ENCODE results near the gene TMC1. TPM values are rescaled to one million over a fixed set of nuclear protein-coding genes. Genes with fewer than 3 reads are reported as not detected.

The TMC1 gene
- total RNA-seq, 1 donor from 2014 or later: not detected

DNA sequence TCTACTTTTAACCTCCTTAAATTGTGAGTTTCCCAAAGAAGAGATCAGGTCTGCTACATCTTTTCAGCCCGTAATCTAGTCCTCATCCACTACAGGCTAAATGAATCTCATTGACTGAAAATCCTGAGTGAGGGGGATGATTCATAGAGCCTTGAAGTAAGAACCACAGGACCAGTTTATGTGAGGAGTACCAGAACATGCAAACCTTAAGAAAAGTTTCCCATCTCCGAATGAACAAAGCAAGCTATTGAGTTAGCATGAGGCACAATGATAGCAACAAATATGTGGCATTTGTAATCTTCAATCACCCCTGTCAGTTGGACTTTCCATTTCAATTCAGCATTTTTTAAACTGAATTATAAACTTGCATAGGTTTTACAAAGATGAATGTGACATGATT is 234.4 kb downstream of the TMC1 start:
- no peaks in the 10 kb centered on the region for H3K4me1 ChIP-seq
- intact Hi-C loops (cut with DNase I): no loop called here
- DNase-seq (no peak), ATAC-seq (no peak)
- no peak overlapping the region for H3K4me3 ChIP-seq
- no peaks in the 10 kb centered on the region for H3K36me3 ChIP-seq
- H3K9me3 ChIP-seq: no peaks in the 10 kb centered on the region
- TF ChIP-seq, protein P1, sequence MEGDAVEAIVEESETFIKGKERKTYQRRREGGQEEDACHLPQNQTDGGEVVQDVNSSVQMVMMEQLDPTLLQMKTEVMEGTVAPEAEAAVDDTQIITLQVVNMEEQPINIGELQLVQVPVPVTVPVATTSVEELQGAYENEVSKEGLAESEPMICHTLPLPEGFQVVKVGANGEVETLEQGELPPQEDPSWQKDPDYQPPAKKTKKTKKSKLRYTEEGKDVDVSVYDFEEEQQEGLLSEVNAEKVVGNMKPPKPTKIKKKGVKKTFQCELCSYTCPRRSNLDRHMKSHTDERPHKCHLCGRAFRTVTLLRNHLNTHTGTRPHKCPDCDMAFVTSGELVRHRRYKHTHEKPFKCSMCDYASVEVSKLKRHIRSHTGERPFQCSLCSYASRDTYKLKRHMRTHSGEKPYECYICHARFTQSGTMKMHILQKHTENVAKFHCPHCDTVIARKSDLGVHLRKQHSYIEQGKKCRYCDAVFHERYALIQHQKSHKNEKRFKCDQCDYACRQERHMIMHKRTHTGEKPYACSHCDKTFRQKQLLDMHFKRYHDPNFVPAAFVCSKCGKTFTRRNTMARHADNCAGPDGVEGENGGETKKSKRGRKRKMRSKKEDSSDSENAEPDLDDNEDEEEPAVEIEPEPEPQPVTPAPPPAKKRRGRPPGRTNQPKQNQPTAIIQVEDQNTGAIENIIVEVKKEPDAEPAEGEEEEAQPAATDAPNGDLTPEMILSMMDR (IDR thresholded peaks at IDR 0.05): no peak
- H3K27me3 ChIP-seq: no peaks in the 10 kb centered on the region
- H3K27ac ChIP-seq: no peak overlapping the region

DNA sequence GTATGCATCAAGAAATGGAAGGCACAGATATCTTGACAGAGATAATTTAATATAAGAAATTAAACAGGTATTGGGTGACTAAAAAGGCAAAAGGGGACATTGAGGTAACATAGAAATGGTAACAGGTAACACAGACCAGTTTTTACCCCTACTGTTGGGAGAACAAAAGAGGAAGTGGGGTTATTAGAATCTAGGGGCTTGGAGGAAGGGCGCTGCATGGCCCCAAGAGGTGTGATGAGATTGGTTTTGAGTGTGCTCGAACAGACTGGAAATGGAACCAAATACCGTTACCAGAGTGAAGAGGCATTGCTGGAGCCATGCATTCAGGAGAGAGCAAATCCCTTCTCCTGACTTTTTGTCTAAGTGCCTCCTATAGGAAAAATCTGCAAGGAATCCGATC is 237.5 kb downstream of the TMC1 start:
- Histone ChIP-seq H3K27ac (no peak overlapping the region), H3K36me3 (no peaks in the 10 kb centered on the region), H3K27me3 (no peaks in the 10 kb centered on the region), H3K4me3 (no peak overlapping the region), H3K9me3 (no peaks in the 10 kb centered on the region), H3K4me1 (no peaks in the 10 kb centered on the region)
- DNase-seq (no peak), ATAC-seq (no peak)
- intact Hi-C loops (cut with DNase I): no loop called here
- TF ChIP-seq, protein P1 (IDR thresholded peaks at IDR 0.05): no peak

DNA sequence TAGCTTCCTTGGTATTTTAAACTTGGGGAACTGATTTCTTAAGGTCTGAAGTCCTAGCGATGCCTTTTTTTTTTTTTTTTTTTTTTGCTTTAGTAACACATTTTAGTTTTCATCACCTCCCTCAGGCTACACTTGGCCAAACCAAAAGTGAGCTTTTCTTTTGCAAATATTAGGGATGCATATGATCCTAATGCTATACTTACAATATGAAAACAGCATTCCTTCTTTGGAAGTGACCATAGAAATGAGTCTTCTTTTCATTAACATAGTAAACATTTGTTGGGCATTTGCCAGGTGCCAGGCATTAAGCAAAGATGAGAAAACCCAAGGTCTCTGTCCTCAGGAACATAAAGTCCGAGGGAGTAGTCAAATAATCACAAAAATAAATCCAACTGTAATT is 241.6 kb downstream of the TMC1 start:
- H3K4me1 ChIP-seq: no peaks in the 10 kb centered on the region
- TF ChIP-seq, protein P1 (IDR thresholded peaks at IDR 0.05): no peak
- H3K4me3 ChIP-seq: no peak overlapping the region
- H3K27ac ChIP-seq: no peak overlapping the region
- intact Hi-C loops (cut with DNase I): no loop called here
- ATAC-seq (no peak), DNase-seq (no peak)
- no peaks in the 10 kb centered on the region for H3K9me3 ChIP-seq
- no peaks in the 10 kb centered on the region for H3K27me3 ChIP-seq
- no peaks in the 10 kb centered on the region for H3K36me3 ChIP-seq

DNA sequence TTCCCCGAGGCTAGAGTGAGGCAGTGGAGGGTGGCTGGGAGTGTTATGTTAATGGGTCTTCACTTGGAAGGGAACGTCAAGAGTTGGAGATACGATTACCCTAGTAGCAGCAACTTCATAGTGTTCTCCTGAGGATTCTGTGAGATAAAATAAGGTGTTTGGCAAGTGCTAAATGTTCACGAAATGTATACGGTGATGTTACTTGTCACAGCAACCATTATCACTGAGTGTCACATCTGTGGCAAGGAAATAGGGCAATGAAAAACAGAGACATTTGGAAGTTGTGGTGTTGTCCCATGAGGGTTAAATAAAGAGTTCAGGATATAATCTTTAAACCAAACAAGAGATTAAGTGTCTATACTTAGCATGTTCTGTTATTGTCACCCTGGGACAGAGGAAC is 248.1 kb downstream of the TMC1 start:
- intact Hi-C loops (cut with DNase I): no loop called here
- TF ChIP-seq, protein P1 (IDR thresholded peaks at IDR 0.05): no peak
- Histone ChIP-seq H3K4me3 (no peak overlapping the region), H3K4me1 (no peaks in the 10 kb centered on the region), H3K27ac (no peak overlapping the region), H3K9me3 (no peaks in the 10 kb centered on the region), H3K27me3 (no peaks in the 10 kb centered on the region), H3K36me3 (no peaks in the 10 kb centered on the region)
- DNase-seq (no peak), ATAC-seq (no peak)

DNA sequence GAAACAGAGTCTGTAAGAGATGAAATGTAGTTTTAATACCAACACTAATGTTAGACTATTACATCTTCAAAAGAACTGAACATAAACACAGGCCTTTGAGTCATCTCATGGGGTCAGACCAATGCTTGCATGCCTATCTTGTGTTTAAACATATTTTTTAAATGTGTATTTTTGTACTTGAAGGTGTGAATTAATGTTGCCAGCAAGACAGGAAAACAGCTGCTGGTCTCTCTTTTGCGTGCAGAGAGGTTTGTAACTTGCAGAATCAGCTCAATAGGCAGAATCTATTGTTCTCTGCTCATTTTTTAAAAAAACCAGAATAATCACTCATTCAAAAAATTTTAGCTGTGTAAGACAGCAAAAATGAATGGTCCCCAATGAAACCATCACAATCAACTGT is 251.3 kb downstream of the TMC1 start:
- H3K27me3 ChIP-seq: no peaks in the 10 kb centered on the region
- H3K4me1 ChIP-seq: no peaks in the 10 kb centered on the region
- TF ChIP-seq, protein P1 (IDR thresholded peaks at IDR 0.05): no peak
- ATAC-seq (no peak), DNase-seq (no peak)
- H3K9me3 ChIP-seq: no peaks in the 10 kb centered on the region
- H3K27ac ChIP-seq: no peak overlapping the region
- intact Hi-C loops (cut with DNase I): no loop called here
- no peak overlapping the region for H3K4me3 ChIP-seq
- H3K36me3 ChIP-seq: no peaks in the 10 kb centered on the region

DNA sequence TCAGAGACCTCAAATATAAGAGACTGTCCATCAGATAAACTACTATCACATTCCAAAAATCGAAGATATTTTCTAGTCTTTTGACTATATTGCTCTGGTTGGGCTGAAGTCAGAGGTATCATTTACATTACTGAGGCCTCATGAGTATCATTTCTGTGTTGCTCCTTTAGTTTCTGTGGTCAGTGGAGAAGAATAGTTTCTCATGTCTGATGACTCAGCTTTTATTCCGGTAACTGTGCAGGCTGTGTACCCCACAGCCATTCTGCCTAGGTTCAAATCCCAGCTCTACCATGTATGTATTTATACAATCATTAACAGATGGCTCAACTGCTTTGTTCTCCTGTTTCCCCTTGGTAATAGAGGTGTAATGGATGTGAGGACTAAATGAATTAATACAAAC is 252.2 kb downstream of the TMC1 start:
- H3K4me3 ChIP-seq: no peak overlapping the region
- no peaks in the 10 kb centered on the region for H3K9me3 ChIP-seq
- intact Hi-C loops (cut with DNase I): no loop called here
- H3K27ac ChIP-seq: no peak overlapping the region
- ATAC-seq (no peak), DNase-seq (no peak)
- TF ChIP-seq, protein P1 (IDR thresholded peaks at IDR 0.05): no peak
- H3K36me3 ChIP-seq: no peaks in the 10 kb centered on the region
- no peaks in the 10 kb centered on the region for H3K27me3 ChIP-seq
- H3K4me1 ChIP-seq: no peaks in the 10 kb centered on the region
